ENCODE results near the gene SLC25A12.
A peak's percentile ranks its signal among the peaks of the same experiment; 100 is the strongest.

The SLC25A12 gene

GRCh38 chr2:171893824-171894611, at the start of gene SLC25A12:
Gene SLC25A12 (minus strand): TSS chr2:171894244. CDS start chr2:171894214, 30 bp downstream.
- Histone ChIP-seq H3K36me3 (replicated peaks; ENCODE audit: low read depth, low read length) (peaks cover 19% of the 10 kb centered on the region), H3K27me3 (ENCODE audit: low read depth, low read length) (no peaks in the 10 kb centered on the region), H3K27ac (ENCODE audit: low read length) (peak within 1 kb of the TSS; percentile 50), H3K9ac (ENCODE audit: low read length) (peak within 1 kb of the TSS; percentile 85), H4K20me1 (ENCODE audit: insufficient read depth, low read length) (no peaks in the 10 kb centered on the region), H2AFZ (ENCODE audit: low read depth, low read length) (peak within 1 kb of the TSS; percentile 93), H3K4me1 (ENCODE audit: low read length) (peaks cover 13% of the 10 kb centered on the region), H3K4me3 (ENCODE audit: low read length) (peak within 1 kb of the TSS; percentile 94), H3K79me2 (ENCODE audit: low read length) (peaks cover 17% of the 10 kb centered on the region), H3K9me3 (ENCODE audit: insufficient read depth, low read length) (0 out of 2 replicates have a peak, but pooled peaks cover 4% of the 10 kb centered on the region), H3K4me2 (ENCODE audit: low read length) (peak within 1 kb of the TSS; percentile 96)
- no peak for TF ChIP-seq EZH2phosphoT487 (IDR thresholded peaks at IDR 0.05; ENCODE audit: low read depth)
- no peak for TF ChIP-seq CTCF (IDR thresholded peaks at IDR 0.05; ENCODE audit: low read depth, low read length)

GRCh38 chr2:171941316-171941699, 47.3 kb upstream of the SLC25A12 start:
- peaks cover 2% of the 10 kb centered on the region for H3K36me3 ChIP-seq (replicated peaks; ENCODE audit: low read depth, low read length)
- H2AFZ ChIP-seq (ENCODE audit: low read depth, low read length) = no peak overlapping the region
- H3K4me2 ChIP-seq (ENCODE audit: low read length) = no peak overlapping the region
- no peak for TF ChIP-seq EZH2phosphoT487 (IDR thresholded peaks at IDR 0.05; ENCODE audit: low read depth)
- no peak for TF ChIP-seq CTCF (IDR thresholded peaks at IDR 0.05; ENCODE audit: low read depth, low read length)
- no peaks in the 10 kb centered on the region for H3K27me3 ChIP-seq (ENCODE audit: low read depth, low read length)
- no peak overlapping the region for H3K4me3 ChIP-seq (ENCODE audit: low read length)
- peaks cover 49% of the 10 kb centered on the region for H3K79me2 ChIP-seq (ENCODE audit: low read length)
- 0 out of 2 replicates have a peak, but pooled peaks cover 15% of the 10 kb centered on the region for H4K20me1 ChIP-seq (ENCODE audit: insufficient read depth, low read length)
- no peak overlapping the region for H3K9ac ChIP-seq (ENCODE audit: low read length)
- H3K27ac ChIP-seq (ENCODE audit: low read length) = no peak overlapping the region
- H3K4me1 ChIP-seq (ENCODE audit: low read length) = no peaks in the 10 kb centered on the region
- H3K9me3 ChIP-seq (ENCODE audit: insufficient read depth, low read length) = no peaks in the 10 kb centered on the region

- no peak overlapping the region for H3K9ac ChIP-seq (ENCODE audit: low read length)
- H3K9me3 ChIP-seq (ENCODE audit: insufficient read depth, low read length) = no peaks in the 10 kb centered on the region
- H3K27me3 ChIP-seq (ENCODE audit: low read depth, low read length) = no peaks in the 10 kb centered on the region
- no peak for TF ChIP-seq EZH2phosphoT487 (IDR thresholded peaks at IDR 0.05; ENCODE audit: low read depth)
- TF ChIP-seq CTCF (IDR thresholded peaks at IDR 0.05; ENCODE audit: low read depth, low read length) = no peak
- H2AFZ ChIP-seq (ENCODE audit: low read depth, low read length) = no peak overlapping the region
- no peak overlapping the region for H3K4me2 ChIP-seq (ENCODE audit: low read length)
- no peak overlapping the region for H3K27ac ChIP-seq (ENCODE audit: low read length)
- H3K36me3 ChIP-seq (replicated peaks; ENCODE audit: low read depth, low read length) = peaks cover 2% of the 10 kb centered on the region
- H3K4me3 ChIP-seq (ENCODE audit: low read length) = no peak overlapping the region
- 0 out of 2 replicates have a peak, but pooled peaks cover 15% of the 10 kb centered on the region for H4K20me1 ChIP-seq (ENCODE audit: insufficient read depth, low read length)
- peaks cover 61% of the 10 kb centered on the region for H3K79me2 ChIP-seq (ENCODE audit: low read length)
- no peaks in the 10 kb centered on the region for H3K4me1 ChIP-seq (ENCODE audit: low read length)
Observed at GRCh38 chr2:171939743-171940071, 45.7 kb upstream of the SLC25A12 start.

GRCh38 chr2:171939058-171939742, 45.2 kb upstream of the SLC25A12 start:
- no peak overlapping the region for H3K9ac ChIP-seq (ENCODE audit: low read length)
- no peak overlapping the region for H3K4me3 ChIP-seq (ENCODE audit: low read length)
- H4K20me1 ChIP-seq (ENCODE audit: insufficient read depth, low read length) = 0 out of 2 replicates have a peak, but pooled peaks cover 15% of the 10 kb centered on the region
- no peak overlapping the region for H2AFZ ChIP-seq (ENCODE audit: low read depth, low read length)
- H3K79me2 ChIP-seq (ENCODE audit: low read length) = peaks cover 61% of the 10 kb centered on the region
- TF ChIP-seq EZH2phosphoT487 (IDR thresholded peaks at IDR 0.05; ENCODE audit: low read depth) (no peak), CTCF (IDR thresholded peaks at IDR 0.05; ENCODE audit: low read depth, low read length) (no peak)
- no peaks in the 10 kb centered on the region for H3K9me3 ChIP-seq (ENCODE audit: insufficient read depth, low read length)
- peaks cover 5% of the 10 kb centered on the region for H3K36me3 ChIP-seq (replicated peaks; ENCODE audit: low read depth, low read length)
- no peaks in the 10 kb centered on the region for H3K27me3 ChIP-seq (ENCODE audit: low read depth, low read length)
- no peaks in the 10 kb centered on the region for H3K4me1 ChIP-seq (ENCODE audit: low read length)
- no peak overlapping the region for H3K27ac ChIP-seq (ENCODE audit: low read length)
- H3K4me2 ChIP-seq (ENCODE audit: low read length) = no peak overlapping the region

Measured in OCI-LY3 (cell line).